HepG2 (cell line): ENCODE measurements around the gene SLC1A3. TPM values are rescaled to one million over a fixed set of nuclear protein-coding genes. Genes with fewer than 3 reads are reported as not detected.

Experiments
- ATAC-seq: fragments of 200-7000 bp; cut with Tn5 transposase; 3 replicates; pipeline ENCODE4 v1.9.1; 2020; ENCODE audit warnings: mild to moderate bottlenecking, moderate library complexity
- BruUV-seq: library from RNA; stranded (reverse); fragments of 400-500 nt; replicated peaks from 2 replicates; lab custom pipeline; 2021; lab: Mats Ljungman, UMichigan
- CTCF ChIA-PET: fragments of 300-600 bp; formaldehyde crosslinking; extraction: SDS; loops from one replicate; lab custom pipeline; 2021; ENCODE audit warnings: low total read pairs, inconsistent platforms, low intra/inter-chr PET ratio; lab: Yijun Ruan, JAX
- POLR2A ChIA-PET: fragments of 350-600 bp; sonication (Branson Sonifier 250); formaldehyde crosslinking; loops from one replicate; lab custom pipeline; 2020; ENCODE audit warnings: antibody characterized with exemption, inconsistent platforms; lab: Yijun Ruan, JAX
- DNase-seq: peaks from one replicate; pipeline ENCODE4 v3.0.0-alpha.2; 2015; ENCODE audit warnings: low spot score
- FAIRE-seq: peaks from 3 replicates; lab custom pipeline; 2011; peaks lifted over from hg19 to GRCh38; lab: Jason Lieb, UNC
- H2AFZ ChIP-seq: one replicate; pipeline ENCODE4 v1.6.1; 2011; ENCODE audit warnings: low read length, inconsistent platforms
- H3K27ac ChIP-seq: fragments of 300-600 bp; 3 replicates; pipeline ENCODE4 v1.8.0; 2011; ENCODE audit warnings: mixed run types, mild to moderate bottlenecking, mixed read lengths, low read length, inconsistent platforms; ENCODE audit not compliant: insufficient read depth; ENCODE audit errors: extremely low read length
- H3K27me3 ChIP-seq, 2 experiments: fragments of 200-600 bp in 1 of 2; 2 replicates in 1 of 2; 3 replicates in 1 of 2; pipeline versions ENCODE4 v1.6.0 to v1.8.0; 2011; ENCODE audit warnings: low read length in 2 of 2, mild to moderate bottlenecking in 2 of 2, moderate library complexity in 2 of 2, inconsistent platforms in 1 of 2; ENCODE audit not compliant: insufficient read depth in 2 of 2, control insufficient read depth in 1 of 2
- H3K36me3 ChIP-seq, 2 experiments: fragments of 200-600 bp in 1 of 2; replicated peaks in 1 of 2; 2 replicates in 1 of 2; 3 replicates in 1 of 2; pipeline versions ENCODE4 v1.5.1 to v1.8.0; 2011; ENCODE audit warnings: low read length in 2 of 2, inconsistent platforms in 1 of 2; ENCODE audit not compliant: insufficient read depth in 2 of 2, control insufficient read depth in 1 of 2
- H3K4me1 ChIP-seq: 2 replicates; pipeline ENCODE4 v1.5.1; 2012; ENCODE audit warnings: low read length, inconsistent platforms; ENCODE audit not compliant: insufficient read depth
- H3K4me2 ChIP-seq: 2 replicates; pipeline ENCODE4 v1.6.0; 2011; ENCODE audit warnings: low read depth, low read length, inconsistent platforms
- H3K4me3 ChIP-seq, 3 experiments: fragments of 200-600 bp in 1 of 3; sonication (generic), shearing (Covaris generic) in 1 of 3; replicated peaks in 1 of 3; 2 replicates each; pipeline ENCODE4 v1.5.1; 2011 to 2016; ENCODE audit warnings: low read length in 3 of 3, inconsistent platforms in 2 of 3, low read depth in 2 of 3, mild to moderate bottlenecking in 2 of 3, control low read depth in 1 of 3, mixed read lengths in 1 of 3; ENCODE audit not compliant: insufficient read depth in 1 of 3
- H3K79me2 ChIP-seq: one replicate; pipeline ENCODE4 v1.6.1; 2011; ENCODE audit warnings: low read length, inconsistent platforms; ENCODE audit not compliant: insufficient read depth
- H3K9ac ChIP-seq: 2 replicates; pipeline ENCODE4 v1.6.0; 2011; ENCODE audit warnings: mild to moderate bottlenecking, low read depth, low read length, inconsistent platforms; ENCODE audit not compliant: insufficient read depth
- H3K9me3 ChIP-seq: 2 replicates; pipeline ENCODE4 v1.5.1; 2012; ENCODE audit warnings: mild to moderate bottlenecking, low read length
- H4K20me1 ChIP-seq: 2 replicates; pipeline ENCODE4 v1.6.0; 2011; ENCODE audit warnings: inconsistent platforms, mild to moderate bottlenecking, low read length, moderate library complexity; ENCODE audit not compliant: insufficient read depth
- ASH2L ChIP-seq: fragments of 300-600, 200-600 bp; sonication (generic); IDR thresholded peaks from 2 replicates; pipeline ENCODE4 v1.7.0; 2017; ENCODE audit warnings: low read depth, mild to moderate bottlenecking, moderate library complexity, mixed read lengths, low read length; ENCODE audit not compliant: insufficient read length
- MEIS2 ChIP-seq: sonication (generic); formaldehyde crosslinking; IDR thresholded peaks from 2 replicates; pipeline ENCODE4 v1.9.0; 2021; ENCODE audit warnings: mild to moderate bottlenecking, missing genetic modification reagents
- NR1H2 ChIP-seq: sonication (generic); formaldehyde crosslinking; IDR thresholded peaks from 2 replicates; pipeline ENCODE4 v1.8.1; 2022; ENCODE audit warnings: low read depth, missing genetic modification reagents, borderline replicate concordance
- PATZ1 ChIP-seq: sonication (generic); formaldehyde crosslinking; IDR thresholded peaks from 2 replicates; pipeline ENCODE4 v1.4.0; 2020; ENCODE audit warnings: missing genetic modification reagents
- RBFOX2 ChIP-seq: fragments of 200-400 bp; formaldehyde crosslinking; IDR thresholded peaks from 2 replicates; pipeline ENCODE4 v1.6.1; 2017; ENCODE audit warnings: low read depth, mild to moderate bottlenecking, low read length
- SRSF4 ChIP-seq: fragments of 200-400 bp; formaldehyde crosslinking; IDR thresholded peaks from one replicate; pipeline ENCODE4 v1.6.1; 2018; ENCODE audit warnings: mild to moderate bottlenecking, low read depth, low read length, moderate library complexity; ENCODE audit not compliant: poor library complexity, severe bottlenecking
- TCF7 ChIP-seq: sonication (generic); IDR thresholded peaks from 2 replicates; pipeline ENCODE4 v1.6.1; 2016; ENCODE audit warnings: antibody characterized with exemption, low read depth
- WGBS: methylation state at CpG from one replicate; pipeline ENCODE4 v1.1.6; 2017; ENCODE audit warnings: low lambda C conversion rate; 5-methylcytosine and 5-hydroxymethylcytosine counted together
- in situ Hi-C: cut with HindIII; loops from 2 replicates; pipeline ENCODE4 v1.10.0; 2017; ENCODE audit warnings: low pct_unique_long_range_greater_than_20kb; ENCODE audit not compliant: extremely low pct_ligation_motif_present
- intact Hi-C: fragments of 100-400 bp; cut with micrococcal nuclease; formaldehyde crosslinking; loops from one replicate; pipeline ENCODE4 v1.10.0; 2022; ENCODE audit not compliant: unreplicated experiment
- polyA plus RNA-seq, 8 experiments: library from polyadenylated mRNA; depleted of rRNA in 3 of 8; stranded (reverse) in 7 of 8; unstranded in 1 of 8; fragments of >200 nt; fragmentation: Illumina TruSeq in 4 of 8; extraction: Trizol in 4 of 8; gene quantifications; 2 replicates each; pipeline versions ENCODE4 v1.2.1 to v1.2.3, GENCODE V29; 2011 to 2016; ENCODE audit warnings: low read depth in 4 of 8, missing spikeins in 1 of 8, mixed read lengths in 1 of 8; ENCODE audit not compliant: insufficient read depth in 1 of 8
- total RNA-seq, 5 experiments: library from RNA; depleted of rRNA; stranded (reverse); fragments of >200 nt; fragmentation: Illumina TruSeq; extraction: Trizol; gene quantifications; 2 replicates each; pipeline ENCODE4 v1.2.3, GENCODE V29; 2016; ENCODE audit warnings: low read depth in 1 of 5
- TF ChIP-seq, protein P1 (sequence below): sonication (generic); formaldehyde crosslinking; IDR thresholded peaks from 2 replicates; pipeline ENCODE4 v1.5.0; 2020; ENCODE audit warnings: mild to moderate bottlenecking, missing genetic modification reagents

The SLC1A3 gene
- total and polyA plus RNA-seq, 2 of the 13 experiments (the other 11 are each of a cell fraction or from before 2014, with no cell fraction given): 0.09 TPM; not detected in 1

DNA sequence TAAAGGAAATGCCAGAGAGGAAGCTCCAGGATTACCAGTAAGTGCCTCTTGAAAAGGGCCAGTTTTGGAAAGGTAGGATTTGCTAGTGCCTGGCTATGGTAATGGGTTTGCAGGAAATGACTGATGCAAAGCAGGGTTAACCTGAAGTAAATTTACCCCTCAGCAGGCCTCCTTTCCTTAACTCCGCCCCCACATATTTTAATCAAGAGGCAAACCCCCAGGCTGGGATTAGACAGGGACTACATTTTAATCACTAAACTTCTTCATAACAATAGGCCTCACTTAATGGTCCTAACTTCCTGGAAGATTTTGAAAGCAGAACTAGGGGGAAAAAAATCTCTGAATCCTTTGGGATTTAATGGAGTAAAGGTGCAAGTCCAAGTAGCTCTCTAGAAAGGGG, 10.2 kb upstream of the SLC1A3 start (continued):
- TF ChIP-seq, protein P1, sequence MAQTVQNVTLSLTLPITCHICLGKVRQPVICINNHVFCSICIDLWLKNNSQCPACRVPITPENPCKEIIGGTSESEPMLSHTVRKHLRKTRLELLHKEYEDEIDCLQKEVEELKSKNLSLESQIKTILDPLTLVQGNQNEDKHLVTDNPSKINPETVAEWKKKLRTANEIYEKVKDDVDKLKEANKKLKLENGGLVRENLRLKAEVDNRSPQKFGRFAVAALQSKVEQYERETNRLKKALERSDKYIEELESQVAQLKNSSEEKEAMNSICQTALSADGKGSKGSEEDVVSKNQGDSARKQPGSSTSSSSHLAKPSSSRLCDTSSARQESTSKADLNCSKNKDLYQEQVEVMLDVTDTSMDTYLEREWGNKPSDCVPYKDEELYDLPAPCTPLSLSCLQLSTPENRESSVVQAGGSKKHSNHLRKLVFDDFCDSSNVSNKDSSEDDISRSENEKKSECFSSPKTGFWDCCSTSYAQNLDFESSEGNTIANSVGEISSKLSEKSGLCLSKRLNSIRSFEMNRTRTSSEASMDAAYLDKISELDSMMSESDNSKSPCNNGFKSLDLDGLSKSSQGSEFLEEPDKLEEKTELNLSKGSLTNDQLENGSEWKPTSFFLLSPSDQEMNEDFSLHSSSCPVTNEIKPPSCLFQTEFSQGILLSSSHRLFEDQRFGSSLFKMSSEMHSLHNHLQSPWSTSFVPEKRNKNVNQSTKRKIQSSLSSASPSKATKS (CRISPR knock-in tag): no peak
- TF ChIP-seq SRSF4: no peak

DNA sequence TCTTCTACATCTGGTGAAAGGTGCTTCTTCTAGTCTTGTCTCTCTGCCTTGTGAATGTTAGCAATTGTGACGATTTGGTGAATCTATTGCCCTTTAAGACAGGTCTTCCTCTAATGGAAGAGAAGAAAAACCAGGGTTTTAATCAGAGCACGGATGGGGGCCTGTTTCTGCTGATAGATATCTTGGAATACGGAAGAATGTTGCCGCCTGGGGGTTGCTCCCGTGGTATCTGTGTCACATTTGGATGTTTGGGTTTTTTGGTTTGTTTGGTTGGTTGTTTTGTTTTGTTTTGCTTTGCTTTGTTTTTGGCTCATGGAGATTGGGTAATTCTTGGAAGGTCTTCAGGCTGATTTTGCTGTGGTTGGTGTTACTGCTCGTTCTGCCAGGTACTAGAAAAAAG, 9.7 kb upstream of the SLC1A3 start:
- Histone ChIP-seq H3K4me2 (no peak overlapping the region), H2AFZ (no peak overlapping the region), H3K27ac (no peak overlapping the region), H3K9me3 (no peaks in the 10 kb centered on the region), H3K9ac (no peak overlapping the region), H3K27me3 (0 out of 5 replicates have a peak, but pooled peaks cover 0 to 3% of the 10 kb centered on the region in 2 experiments), H3K36me3 (no peaks in the 10 kb centered on the region), H3K4me1 (no peaks in the 10 kb centered on the region), H3K4me3 (no peak overlapping the region), H4K20me1 (no peaks in the 10 kb centered on the region), H3K79me2 (no peaks in the 10 kb centered on the region)
- no peak for ATAC-seq
- 31% methylated on average over 6 of the region's 6 CpGs for WGBS
- intact Hi-C loops (no loop called here), in situ Hi-C loops (no loop called here)
- no peak for DNase-seq
- ChIA-PET POLR2A (no interaction called here), CTCF (no interaction called here)
- TF ChIP-seq RBFOX2 (no peak), TCF7 (no peak), MEIS2 (CRISPR knock-in tag) (no peak), ASH2L (no peak), NR1H2 (no peak), PATZ1 (no peak)
- BruUV-seq: no TSS peak
- FAIRE-seq: no peak
